GM18870 (cell line): ENCODE results near the gene SOCS1.

Experiments used
- ATAC-seq: cut with Tn5 transposase; IDR thresholded peaks from one replicate; pipeline ENCODE4 v1.9.1; 2021; ENCODE audit warnings: moderate library complexity; ENCODE audit not compliant: unreplicated experiment

SOCS1 gene

DNA sequence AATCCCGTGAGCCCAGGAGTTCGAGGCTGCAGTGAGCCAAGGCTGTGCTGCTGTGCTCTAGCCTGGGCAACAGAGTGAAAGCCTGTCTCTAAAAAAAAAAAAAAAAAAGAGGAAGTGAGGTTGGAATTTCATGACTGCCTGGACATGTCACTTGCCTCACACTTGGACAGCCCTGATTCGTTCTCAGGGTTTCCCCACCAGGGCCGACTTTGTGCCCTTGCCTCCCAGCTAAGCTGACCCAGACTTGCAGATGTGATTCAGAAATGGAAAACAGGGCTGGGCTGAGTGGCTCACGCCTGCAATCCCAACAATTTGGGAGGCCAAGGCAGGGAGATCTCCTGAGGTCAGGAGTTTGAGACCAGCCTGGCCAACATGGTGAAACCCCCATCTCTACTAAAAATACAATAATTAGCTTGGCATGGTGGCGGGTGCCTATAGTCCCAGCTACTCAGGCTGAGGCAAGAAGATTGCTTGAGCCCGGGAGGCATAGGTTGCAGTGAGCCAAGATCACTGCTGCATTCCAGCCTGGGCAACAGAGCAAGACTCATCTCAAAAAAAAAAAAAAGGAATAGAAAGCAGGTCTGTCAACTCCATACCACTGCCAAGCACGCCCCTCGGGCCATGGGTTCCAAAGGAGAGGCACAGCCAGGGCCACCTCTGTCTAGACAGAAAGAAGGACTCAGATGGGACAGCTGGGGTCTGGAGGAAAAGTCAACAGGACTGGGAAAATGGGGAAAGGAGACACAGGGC, 46.9 kb downstream of the SOCS1 start:
- ATAC-seq, result no peak

- ATAC-seq, result no peak
Measured at GRCh38 chr16:11207646-11208045, 48.4 kb downstream of the SOCS1 start.

DNA sequence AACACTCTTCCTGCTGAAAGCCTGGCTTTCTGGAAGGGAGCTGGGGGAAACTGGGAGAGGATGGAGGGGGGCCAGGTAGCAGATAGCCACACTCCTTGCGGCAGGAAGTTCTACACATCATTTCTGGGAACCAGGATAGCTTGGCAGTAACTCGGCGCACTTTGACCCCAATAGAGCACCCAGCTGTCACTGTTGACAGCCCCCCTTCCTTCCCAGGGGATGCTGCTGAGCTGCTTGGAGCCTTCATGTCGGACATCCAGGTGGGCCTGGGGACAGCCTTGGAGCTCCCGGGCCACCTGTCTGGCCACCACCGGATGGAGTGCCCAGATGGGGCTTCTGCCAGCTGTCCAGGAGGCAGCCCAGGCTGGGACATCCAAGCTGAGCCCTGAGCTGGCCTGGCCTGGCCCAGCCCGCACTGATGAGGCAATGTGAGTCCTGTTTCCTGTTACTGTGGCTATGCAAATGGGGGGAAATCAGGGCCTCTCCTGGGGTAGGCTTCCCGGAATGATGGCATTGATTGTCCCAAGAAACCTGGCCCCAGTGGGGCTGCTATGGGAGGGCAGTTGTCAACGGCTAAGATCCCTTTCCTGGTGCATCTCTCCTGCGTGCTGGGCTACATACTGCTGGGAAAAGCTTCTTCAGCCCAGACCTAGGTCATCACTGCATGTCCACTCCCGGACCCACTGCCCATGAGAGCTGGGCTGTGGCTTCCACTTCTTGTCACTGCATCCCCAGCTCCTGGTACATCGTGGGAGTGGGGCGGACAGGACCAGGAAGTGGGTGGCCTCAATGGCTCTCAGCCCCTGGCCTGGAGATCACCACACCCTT, 50.0 kb downstream of the SOCS1 start:
- peak; percentile 3 for ATAC-seq

- ATAC-seq, result no peak
Measured at GRCh38 chr16:11205065-11205699, 50.8 kb downstream of the SOCS1 start.

GRCh38 chr16:11204513-11205047, 51.4 kb downstream of the SOCS1 start:
- no peak for ATAC-seq
